ENCODE results near the gene LRPPRC.

The LRPPRC gene

GRCh38 chr2:43906448-43907109 lies 89.2 kb downstream of the LRPPRC start:
- DNase-seq (ENCODE audit: low spot score) = no peak

- no peak for DNase-seq (ENCODE audit: low spot score)
Observed at GRCh38 chr2:43905871-43906270, 89.9 kb downstream of the LRPPRC start.

- no peak for DNase-seq (ENCODE audit: low spot score)
Observed at GRCh38 chr2:43905371-43905803, 90.4 kb downstream of the LRPPRC start.

GRCh38 chr2:43899589-43899988 lies 96.2 kb downstream of the LRPPRC start:
- DNase-seq (ENCODE audit: low spot score) = no peak

GRCh38 chr2:43898838-43899346 lies 96.9 kb downstream of the LRPPRC start:
- DNase-seq (ENCODE audit: low spot score) = no peak

GRCh38 chr2:43898134-43898837 lies 97.5 kb downstream of the LRPPRC start:
- no peak for DNase-seq (ENCODE audit: low spot score)

- DNase-seq (ENCODE audit: low spot score) = no peak
Observed at GRCh38 chr2:43897492-43897891, 98.3 kb downstream of the LRPPRC start.

GRCh38 chr2:43896906-43897305 lies 98.9 kb downstream of the LRPPRC start:
- DNase-seq (ENCODE audit: low spot score) = no peak

- DNase-seq (ENCODE audit: low spot score) = no peak
Observed at GRCh38 chr2:43894743-43895142, 101.0 kb downstream of the LRPPRC start.

GRCh38 chr2:43890855-43891254 lies 104.9 kb downstream of the LRPPRC start:
- no peak for DNase-seq (ENCODE audit: low spot score)

GRCh38 chr2:43889416-43889815 lies 106.4 kb downstream of the LRPPRC start:
- DNase-seq (ENCODE audit: low spot score) = no peak

- no peak for DNase-seq (ENCODE audit: low spot score)
Observed at GRCh38 chr2:43887176-43887575, 108.6 kb downstream of the LRPPRC start.

- DNase-seq (ENCODE audit: low spot score) = no peak
Observed at GRCh38 chr2:43885132-43885632, 110.6 kb downstream of the LRPPRC start.

GRCh38 chr2:43884689-43885088 lies 111.1 kb downstream of the LRPPRC start:
- no peak for DNase-seq (ENCODE audit: low spot score)

GRCh38 chr2:43882312-43882711 lies 113.5 kb downstream of the LRPPRC start:
- DNase-seq (ENCODE audit: low spot score) = no peak

GRCh38 chr2:43880952-43881351 lies 114.8 kb downstream of the LRPPRC start:
- DNase-seq (ENCODE audit: low spot score) = no peak

GRCh38 chr2:43880471-43880870 lies 115.3 kb downstream of the LRPPRC start:
- no peak for DNase-seq (ENCODE audit: low spot score)

- no peak for DNase-seq (ENCODE audit: low spot score)
Observed at GRCh38 chr2:43879261-43879660, 116.5 kb downstream of the LRPPRC start.

GRCh38 chr2:43877782-43878464 lies 117.9 kb downstream of the LRPPRC start:
- DNase-seq (ENCODE audit: low spot score) = peak; percentile 82

GRCh38 chr2:43874776-43875451 lies 120.9 kb downstream of the LRPPRC start:
- no peak for DNase-seq (ENCODE audit: low spot score)

GRCh38 chr2:43872151-43872550 lies 123.6 kb downstream of the LRPPRC start:
- DNase-seq (ENCODE audit: low spot score) = no peak

- no peak for DNase-seq (ENCODE audit: low spot score)
Observed at GRCh38 chr2:43855292-43855691, 140.5 kb downstream of the LRPPRC start.
